HepG2 (cell line): Measurements from ENCODE around the gene MAP2K2. TPM values are rescaled to one million over a fixed set of nuclear protein-coding genes. Genes with fewer than 3 reads are reported as not detected.

ENCODE experiments used
- ELF3 ChIP-seq: IDR thresholded peaks from 2 replicates; pipeline ENCODE4 v1.6.1; 2016; ENCODE audit warnings: missing genetic modification reagents, missing compliant biosample characterization
- FOXJ3 ChIP-seq: sonication (generic); formaldehyde crosslinking; IDR thresholded peaks from 2 replicates; pipeline ENCODE4 v1.4.0; 2020; ENCODE audit warnings: missing genetic modification reagents, mild to moderate bottlenecking, borderline replicate concordance
- FOXK2 ChIP-seq: fragments of 450-650 bp; IDR thresholded peaks from 2 replicates; pipeline ENCODE4 v1.6.1; 2016
- FOXO1 ChIP-seq: sonication (generic); formaldehyde crosslinking; IDR thresholded peaks from 2 replicates; pipeline ENCODE4 v1.4.0; 2020; ENCODE audit warnings: missing genetic modification reagents
- GZF1 ChIP-seq: sonication (generic); formaldehyde crosslinking; IDR thresholded peaks from 2 replicates; pipeline ENCODE4 v1.5.1; 2020; ENCODE audit warnings: mild to moderate bottlenecking, missing genetic modification reagents
- KDM2A ChIP-seq: sonication (generic); formaldehyde crosslinking; IDR thresholded peaks from 2 replicates; pipeline ENCODE4 v1.4.0; 2020; ENCODE audit warnings: low read depth, missing genetic modification reagents, borderline replicate concordance
- NCOA1 ChIP-seq: sonication (generic); formaldehyde crosslinking; IDR thresholded peaks from 2 replicates; pipeline ENCODE4 v1.9.0; 2021; ENCODE audit warnings: missing genetic modification reagents
- NFYC ChIP-seq: IDR thresholded peaks from 2 replicates; pipeline ENCODE4 v1.6.1; 2016; ENCODE audit warnings: missing genetic modification reagents, missing compliant biosample characterization
- POLR2AphosphoS5 ChIP-seq: IDR thresholded peaks from 2 replicates; pipeline ENCODE4 v1.6.1; 2012; ENCODE audit warnings: low read depth, low read length
- ZC3H13 ChIP-seq: sonication (generic); formaldehyde crosslinking; IDR thresholded peaks from 2 replicates; pipeline ENCODE4 v1.8.1; 2023; ENCODE audit warnings: mild to moderate bottlenecking, missing genetic modification reagents, moderate library complexity
- ZFP37 ChIP-seq: sonication (generic); formaldehyde crosslinking; IDR thresholded peaks from 2 replicates; pipeline ENCODE4 v1.4.0; 2020; ENCODE audit warnings: missing genetic modification reagents, borderline replicate concordance
- ZNF335 ChIP-seq: sonication (generic); formaldehyde crosslinking; IDR thresholded peaks from 2 replicates; pipeline ENCODE4 v1.4.0; 2020; ENCODE audit warnings: missing genetic modification reagents
- ZNF564 ChIP-seq: sonication (generic); formaldehyde crosslinking; IDR thresholded peaks from 2 replicates; pipeline ENCODE4 v1.8.1; 2023; ENCODE audit warnings: mild to moderate bottlenecking, missing genetic modification reagents
- ZNF7 ChIP-seq: IDR thresholded peaks from 2 replicates; pipeline ENCODE4 v1.6.1; 2016; ENCODE audit warnings: missing biosample characterization, missing genetic modification reagents
- ZNF788 ChIP-seq: sonication (generic); formaldehyde crosslinking; IDR thresholded peaks from 2 replicates; pipeline ENCODE4 v1.5.0; 2020; ENCODE audit warnings: mild to moderate bottlenecking, missing genetic modification reagents, borderline replicate concordance
- ZNF841 ChIP-seq: sonication (generic); formaldehyde crosslinking; IDR thresholded peaks from 2 replicates; pipeline ENCODE4 v1.8.1; 2023; ENCODE audit warnings: missing genetic modification reagents, borderline replicate concordance
- ZNF850 ChIP-seq: sonication (generic); formaldehyde crosslinking; conservative IDR thresholded peaks from 2 replicates; pipeline ENCODE4 v1.9.0; 2021; ENCODE audit warnings: mild to moderate bottlenecking, missing genetic modification reagents
- polyA plus RNA-seq, 8 experiments: library from polyadenylated mRNA; depleted of rRNA in 3 of 8; stranded (reverse) in 7 of 8; unstranded in 1 of 8; fragments of >200 nt; fragmentation: Illumina TruSeq in 4 of 8; extraction: Trizol in 4 of 8; gene quantifications; 2 replicates each; pipeline versions ENCODE4 v1.2.1 to v1.2.3, GENCODE V29; 2011 to 2016; ENCODE audit warnings: low read depth in 4 of 8, missing spikeins in 1 of 8, mixed read lengths in 1 of 8; ENCODE audit not compliant: insufficient read depth in 1 of 8
- total RNA-seq, 5 experiments: library from RNA; depleted of rRNA; stranded (reverse); fragments of >200 nt; fragmentation: Illumina TruSeq; extraction: Trizol; gene quantifications; 2 replicates each; pipeline ENCODE4 v1.2.3, GENCODE V29; 2016; ENCODE audit warnings: low read depth in 1 of 5
- TF ChIP-seq, protein P1 (sequence below): sonication (generic); formaldehyde crosslinking; IDR thresholded peaks from 2 replicates; pipeline ENCODE4 v1.5.1; 2020; ENCODE audit warnings: mild to moderate bottlenecking, moderate library complexity, missing genetic modification reagents
- TF ChIP-seq, protein P2 (sequence below): sonication (generic); formaldehyde crosslinking; IDR thresholded peaks from 2 replicates; pipeline ENCODE4 v1.5.1; 2020; ENCODE audit warnings: missing genetic modification reagents, mild to moderate bottlenecking, borderline replicate concordance
- TF ChIP-seq, protein P3 (sequence below), 2 experiments: IDR thresholded peaks; 2 replicates each; pipeline ENCODE4 v1.6.1; 2011 to 2012; ENCODE audit warnings: low read length in 2 of 2, borderline replicate concordance in 1 of 2, low read depth in 1 of 2, mild to moderate bottlenecking in 1 of 2, moderate library complexity in 1 of 2

The MAP2K2 gene
- total and polyA plus RNA-seq, 2 of the 13 experiments (the other 11 are each of a cell fraction or from before 2014, with no cell fraction given), result 70.3 to 80.9 TPM

DNA sequence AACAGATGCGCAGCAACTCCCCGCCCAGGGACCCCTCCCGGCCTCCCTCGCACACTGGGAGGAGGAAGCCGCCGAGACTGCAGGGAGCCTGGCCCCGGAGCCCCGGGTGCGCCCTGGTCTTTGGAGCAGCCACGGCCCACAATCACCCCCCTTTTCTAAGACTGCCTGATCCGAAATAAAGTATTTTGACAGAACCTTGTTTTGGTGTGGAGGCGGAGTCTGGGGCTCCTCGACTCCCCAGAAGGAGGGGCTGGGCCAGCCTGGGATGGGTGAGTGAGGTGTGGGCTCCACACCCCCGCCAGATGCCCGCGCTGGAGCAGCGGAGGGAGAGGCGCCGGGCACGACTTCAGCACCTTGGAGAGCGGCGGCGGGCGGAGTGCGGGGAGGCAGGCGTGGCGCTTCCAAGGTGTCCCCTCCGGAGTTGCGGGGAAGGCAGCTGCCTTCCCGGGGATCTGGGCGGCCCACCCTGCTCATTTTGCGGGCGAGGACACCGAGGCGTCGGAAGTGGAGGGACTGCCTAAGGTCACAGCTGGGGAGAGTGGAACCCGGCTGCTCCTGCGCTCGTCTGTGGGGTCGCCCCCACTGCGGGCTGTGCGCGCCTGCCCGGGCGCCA lies 49.0 kb upstream of the MAP2K2 start (continued):
- TF ChIP-seq, protein P1, sequence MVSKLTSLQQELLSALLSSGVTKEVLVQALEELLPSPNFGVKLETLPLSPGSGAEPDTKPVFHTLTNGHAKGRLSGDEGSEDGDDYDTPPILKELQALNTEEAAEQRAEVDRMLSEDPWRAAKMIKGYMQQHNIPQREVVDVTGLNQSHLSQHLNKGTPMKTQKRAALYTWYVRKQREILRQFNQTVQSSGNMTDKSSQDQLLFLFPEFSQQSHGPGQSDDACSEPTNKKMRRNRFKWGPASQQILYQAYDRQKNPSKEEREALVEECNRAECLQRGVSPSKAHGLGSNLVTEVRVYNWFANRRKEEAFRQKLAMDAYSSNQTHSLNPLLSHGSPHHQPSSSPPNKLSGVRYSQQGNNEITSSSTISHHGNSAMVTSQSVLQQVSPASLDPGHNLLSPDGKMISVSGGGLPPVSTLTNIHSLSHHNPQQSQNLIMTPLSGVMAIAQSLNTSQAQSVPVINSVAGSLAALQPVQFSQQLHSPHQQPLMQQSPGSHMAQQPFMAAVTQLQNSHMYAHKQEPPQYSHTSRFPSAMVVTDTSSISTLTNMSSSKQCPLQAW (CRISPR knock-in tag), result peak; percentile 44; the same call in 1 of the 2 replicates
- TF ChIP-seq POLR2AphosphoS5 (no peak), ZNF335 (CRISPR knock-in tag) (peak; percentile 62; the same call in 1 of the 2 replicates), ZNF564 (CRISPR knock-in tag) (0 out of 2 replicates have a peak, but pooled peaks have one; percentile 56), ELF3 (CRISPR knock-in tag) (0 out of 2 replicates have a peak, but pooled peaks have one; percentile 29), ZC3H13 (CRISPR knock-in tag) (0 out of 2 replicates have a peak, but pooled peaks have one; percentile 45), FOXK2 (no peak), NFYC (CRISPR knock-in tag) (no peak), GZF1 (peak; percentile 31; the same call in 1 of the 2 replicates), ZNF7 (CRISPR knock-in tag) (0 out of 2 replicates have a peak, but pooled peaks have one; percentile 50), NCOA1 (CRISPR knock-in tag) (no peak), ZNF841 (CRISPR knock-in tag) (0 out of 2 replicates have a peak, but pooled peaks have one; percentile 29), FOXJ3 (CRISPR knock-in tag) (no peak), ZFP37 (CRISPR knock-in tag) (peak; percentile 82; the same call in 1 of the 2 replicates), ZNF850 (CRISPR knock-in tag) (no peak), KDM2A (CRISPR knock-in tag) (peak; percentile 86), FOXO1 (0 out of 2 replicates have a peak, but pooled peaks have one; percentile 39), ZNF788 (CRISPR knock-in tag) (0 out of 2 replicates have a peak, but pooled peaks have one; percentile 38)
- TF ChIP-seq, protein P2, sequence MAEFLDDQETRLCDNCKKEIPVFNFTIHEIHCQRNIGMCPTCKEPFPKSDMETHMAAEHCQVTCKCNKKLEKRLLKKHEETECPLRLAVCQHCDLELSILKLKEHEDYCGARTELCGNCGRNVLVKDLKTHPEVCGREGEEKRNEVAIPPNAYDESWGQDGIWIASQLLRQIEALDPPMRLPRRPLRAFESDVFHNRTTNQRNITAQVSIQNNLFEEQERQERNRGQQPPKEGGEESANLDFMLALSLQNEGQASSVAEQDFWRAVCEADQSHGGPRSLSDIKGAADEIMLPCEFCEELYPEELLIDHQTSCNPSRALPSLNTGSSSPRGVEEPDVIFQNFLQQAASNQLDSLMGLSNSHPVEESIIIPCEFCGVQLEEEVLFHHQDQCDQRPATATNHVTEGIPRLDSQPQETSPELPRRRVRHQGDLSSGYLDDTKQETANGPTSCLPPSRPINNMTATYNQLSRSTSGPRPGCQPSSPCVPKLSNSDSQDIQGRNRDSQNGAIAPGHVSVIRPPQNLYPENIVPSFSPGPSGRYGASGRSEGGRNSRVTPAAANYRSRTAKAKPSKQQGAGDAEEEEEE, result no peak
- TF ChIP-seq, protein P3, sequence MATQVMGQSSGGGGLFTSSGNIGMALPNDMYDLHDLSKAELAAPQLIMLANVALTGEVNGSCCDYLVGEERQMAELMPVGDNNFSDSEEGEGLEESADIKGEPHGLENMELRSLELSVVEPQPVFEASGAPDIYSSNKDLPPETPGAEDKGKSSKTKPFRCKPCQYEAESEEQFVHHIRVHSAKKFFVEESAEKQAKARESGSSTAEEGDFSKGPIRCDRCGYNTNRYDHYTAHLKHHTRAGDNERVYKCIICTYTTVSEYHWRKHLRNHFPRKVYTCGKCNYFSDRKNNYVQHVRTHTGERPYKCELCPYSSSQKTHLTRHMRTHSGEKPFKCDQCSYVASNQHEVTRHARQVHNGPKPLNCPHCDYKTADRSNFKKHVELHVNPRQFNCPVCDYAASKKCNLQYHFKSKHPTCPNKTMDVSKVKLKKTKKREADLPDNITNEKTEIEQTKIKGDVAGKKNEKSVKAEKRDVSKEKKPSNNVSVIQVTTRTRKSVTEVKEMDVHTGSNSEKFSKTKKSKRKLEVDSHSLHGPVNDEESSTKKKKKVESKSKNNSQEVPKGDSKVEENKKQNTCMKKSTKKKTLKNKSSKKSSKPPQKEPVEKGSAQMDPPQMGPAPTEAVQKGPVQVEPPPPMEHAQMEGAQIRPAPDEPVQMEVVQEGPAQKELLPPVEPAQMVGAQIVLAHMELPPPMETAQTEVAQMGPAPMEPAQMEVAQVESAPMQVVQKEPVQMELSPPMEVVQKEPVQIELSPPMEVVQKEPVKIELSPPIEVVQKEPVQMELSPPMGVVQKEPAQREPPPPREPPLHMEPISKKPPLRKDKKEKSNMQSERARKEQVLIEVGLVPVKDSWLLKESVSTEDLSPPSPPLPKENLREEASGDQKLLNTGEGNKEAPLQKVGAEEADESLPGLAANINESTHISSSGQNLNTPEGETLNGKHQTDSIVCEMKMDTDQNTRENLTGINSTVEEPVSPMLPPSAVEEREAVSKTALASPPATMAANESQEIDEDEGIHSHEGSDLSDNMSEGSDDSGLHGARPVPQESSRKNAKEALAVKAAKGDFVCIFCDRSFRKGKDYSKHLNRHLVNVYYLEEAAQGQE (IDR thresholded peaks at IDR 0.05; ENCODE audit: borderline replicate concordance in 1 of 2, low read depth in 1 of 2, low read length in 2 of 2), result peak in 1 of 2 experiments; percentile 96
